OCI-LY7 (cell line): ENCODE measurements around the gene CRY1. TPM values are rescaled to one million over a fixed set of nuclear protein-coding genes. Genes with fewer than 3 reads are reported as not detected.

Experiments
- BruUV-seq: library from RNA; stranded (reverse); fragments of 400-500 nt; replicated peaks from 2 replicates; lab custom pipeline; 2021; lab: Mats Ljungman, UMichigan
- CTCF ChIA-PET: fragments of 300-600 bp; sonication (Branson Sonifier 250); formaldehyde crosslinking; loops from one replicate; lab custom pipeline; 2022; ENCODE audit warnings: antibody characterized with exemption; ENCODE audit not compliant: unreplicated experiment; lab: Charles Lee
- POLR2A ChIA-PET: fragments of 300-600 bp; sonication (Branson Sonifier 250); formaldehyde crosslinking; loops from one replicate; lab custom pipeline; 2022; ENCODE audit warnings: antibody characterized with exemption; lab: Charles Lee
- DNase-seq: peaks from one replicate; pipeline ENCODE4 v3.0.0-alpha.2; 2015; ENCODE audit warnings: low spot score
- H2AFZ ChIP-seq: fragments of 200-600 bp; sonication (generic), shearing (Covaris generic); 2 replicates; pipeline ENCODE4 v1.6.1; 2014; ENCODE audit warnings: mild to moderate bottlenecking, antibody characterized with exemption, low read length, moderate library complexity
- H3K27ac ChIP-seq: fragments of 200-600 bp; sonication (generic); 2 replicates; pipeline ENCODE4 v1.5.1; 2014; ENCODE audit warnings: mixed run types, low read depth, mild to moderate bottlenecking, moderate library complexity, low read length, inconsistent platforms; ENCODE audit not compliant: poor library complexity, severe bottlenecking
- H3K36me3 ChIP-seq: fragments of 200-600 bp; sonication (generic); 2 replicates; pipeline ENCODE4 v1.6.1; 2014; ENCODE audit warnings: mild to moderate bottlenecking, antibody characterized with exemption, low read length, moderate library complexity, mixed read lengths; ENCODE audit not compliant: insufficient read depth
- H3K4me1 ChIP-seq: fragments of 200-600 bp; sonication (generic); 2 replicates; pipeline ENCODE4 v1.5.1; 2014; ENCODE audit warnings: mild to moderate bottlenecking, low read length; ENCODE audit not compliant: insufficient read depth, poor library complexity, severe bottlenecking
- H3K4me2 ChIP-seq: fragments of 200-600 bp; sonication (generic); 2 replicates; pipeline ENCODE4 v1.6.1; 2014; ENCODE audit warnings: mild to moderate bottlenecking, low read length
- H3K4me3 ChIP-seq: fragments of 200-600 bp; sonication (generic); 2 replicates; pipeline ENCODE4 v1.5.1; 2014; ENCODE audit warnings: mild to moderate bottlenecking, low read depth, low read length; ENCODE audit not compliant: poor library complexity, severe bottlenecking
- H3K79me2 ChIP-seq: fragments of 200-600 bp; sonication (generic); 2 replicates; pipeline ENCODE4 v1.6.1; 2016; ENCODE audit warnings: low read depth, mild to moderate bottlenecking, low read length, moderate library complexity, mixed read lengths; ENCODE audit not compliant: insufficient read depth
- H3K9me2 ChIP-seq: fragments of 200-600 bp; sonication (generic); 2 replicates; pipeline ENCODE4 v1.6.1; 2016; ENCODE audit warnings: mild to moderate bottlenecking, low read length, mixed read lengths; ENCODE audit not compliant: insufficient read depth
- H3K9me3 ChIP-seq: fragments of 200-600 bp; sonication (generic); 2 replicates; pipeline ENCODE4 v1.6.1; 2014; ENCODE audit warnings: mild to moderate bottlenecking, mixed run types, low read length, mixed read lengths
- H4K20me1 ChIP-seq: fragments of 200-600 bp; sonication (generic); 2 replicates; pipeline ENCODE4 v1.6.1; 2014; ENCODE audit warnings: mild to moderate bottlenecking, antibody characterized with exemption, low read length, moderate library complexity, mixed read lengths; ENCODE audit not compliant: insufficient read depth
- EZH2phosphoT487 ChIP-seq: fragments of 200-600 bp; sonication (generic); IDR thresholded peaks from 2 replicates; pipeline ENCODE4 v1.6.1; 2018; ENCODE audit warnings: low read depth, borderline replicate concordance, mild to moderate bottlenecking, mixed run types, antibody characterized with exemption, low read length, moderate library complexity, mixed read lengths
- intact Hi-C: fragments of 100-400 bp; cut with micrococcal nuclease; formaldehyde crosslinking; loops from one replicate; pipeline ENCODE4 v1.10.0; 2022; ENCODE audit not compliant: unreplicated experiment
- total RNA-seq, 2 experiments: library from RNA; depleted of rRNA in 1 of 2; stranded (reverse); fragments of >200 nt in 1 of 2; shearing (Covaris generic) in 1 of 2; gene quantifications; 2 replicates each; pipeline ENCODE4 v1.2.3, GENCODE V29; 2014 to 2022
- TF ChIP-seq, protein P1 (sequence below): fragments of 200-600 bp; sonication (generic); conservative IDR thresholded peaks from 2 replicates; pipeline ENCODE4 v1.5.1; 2014; ENCODE audit warnings: mild to moderate bottlenecking, antibody characterized with exemption, low read length, moderate library complexity, mixed read lengths

The CRY1 gene
- total RNA-seq, 2 experiments from 2014 or later = not detected

DNA sequence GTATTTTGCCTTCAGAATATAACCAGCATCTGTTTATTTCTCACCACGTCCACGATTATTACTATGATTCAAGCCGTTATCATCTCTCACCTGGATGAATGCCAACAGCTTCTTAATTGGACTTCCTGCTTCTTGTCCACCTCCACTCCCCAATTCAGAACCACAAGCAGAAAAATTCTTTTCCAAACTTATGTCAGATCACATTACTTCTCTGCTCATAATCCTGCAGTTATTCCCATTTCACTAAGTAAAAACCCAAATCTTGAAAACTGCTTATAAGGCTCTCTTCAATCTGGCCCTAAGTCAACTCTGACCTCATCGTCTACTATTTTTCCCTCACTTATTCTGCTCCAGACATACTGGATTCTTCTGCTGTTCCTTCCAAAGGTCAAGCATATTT lies 2.0 kb downstream of the CRY1 start:
- H3K9me3 ChIP-seq = no peaks in the 10 kb centered on the region
- H2AFZ ChIP-seq = no peak overlapping the region
- no peaks in the 10 kb centered on the region for H3K4me1 ChIP-seq
- ChIA-PET CTCF (no interaction called here), POLR2A (no interaction called here)
- BruUV-seq = no TSS peak
- H3K9me2 ChIP-seq = no peaks in the 10 kb centered on the region
- TF ChIP-seq, protein P1, sequence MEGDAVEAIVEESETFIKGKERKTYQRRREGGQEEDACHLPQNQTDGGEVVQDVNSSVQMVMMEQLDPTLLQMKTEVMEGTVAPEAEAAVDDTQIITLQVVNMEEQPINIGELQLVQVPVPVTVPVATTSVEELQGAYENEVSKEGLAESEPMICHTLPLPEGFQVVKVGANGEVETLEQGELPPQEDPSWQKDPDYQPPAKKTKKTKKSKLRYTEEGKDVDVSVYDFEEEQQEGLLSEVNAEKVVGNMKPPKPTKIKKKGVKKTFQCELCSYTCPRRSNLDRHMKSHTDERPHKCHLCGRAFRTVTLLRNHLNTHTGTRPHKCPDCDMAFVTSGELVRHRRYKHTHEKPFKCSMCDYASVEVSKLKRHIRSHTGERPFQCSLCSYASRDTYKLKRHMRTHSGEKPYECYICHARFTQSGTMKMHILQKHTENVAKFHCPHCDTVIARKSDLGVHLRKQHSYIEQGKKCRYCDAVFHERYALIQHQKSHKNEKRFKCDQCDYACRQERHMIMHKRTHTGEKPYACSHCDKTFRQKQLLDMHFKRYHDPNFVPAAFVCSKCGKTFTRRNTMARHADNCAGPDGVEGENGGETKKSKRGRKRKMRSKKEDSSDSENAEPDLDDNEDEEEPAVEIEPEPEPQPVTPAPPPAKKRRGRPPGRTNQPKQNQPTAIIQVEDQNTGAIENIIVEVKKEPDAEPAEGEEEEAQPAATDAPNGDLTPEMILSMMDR = no peak
- no peak for TF ChIP-seq EZH2phosphoT487
- no peaks in the 10 kb centered on the region for H3K79me2 ChIP-seq
- no peaks in the 10 kb centered on the region for H3K36me3 ChIP-seq
- DNase-seq = no peak
- no peak overlapping the region for H3K4me2 ChIP-seq
- no peak overlapping the region for H3K4me3 ChIP-seq
- intact Hi-C loops = no loop called here
- H4K20me1 ChIP-seq = no peaks in the 10 kb centered on the region
- no peak overlapping the region for H3K27ac ChIP-seq

DNA sequence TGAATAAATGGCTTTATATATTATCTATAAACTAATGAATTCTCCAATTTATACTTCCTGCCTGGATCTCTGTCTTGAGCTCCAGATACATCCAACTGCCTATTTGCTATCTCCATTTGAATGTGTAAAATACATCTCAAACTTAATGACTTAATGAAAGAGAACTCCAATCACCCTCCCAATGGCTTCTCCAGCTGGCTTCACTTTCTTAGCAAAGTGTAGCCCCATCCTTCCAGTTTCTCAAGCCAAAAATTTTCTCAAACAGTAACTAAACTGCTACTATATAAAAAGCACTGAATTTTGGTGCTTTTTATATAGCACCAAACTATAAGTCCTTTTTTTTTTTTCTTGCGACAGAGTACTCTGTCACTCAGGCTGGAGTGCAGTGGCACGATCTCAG lies 2.6 kb downstream of the CRY1 start:
- Histone ChIP-seq H3K4me1 (no peaks in the 10 kb centered on the region), H3K79me2 (no peaks in the 10 kb centered on the region), H4K20me1 (no peaks in the 10 kb centered on the region), H3K9me2 (no peaks in the 10 kb centered on the region), H3K9me3 (no peaks in the 10 kb centered on the region), H3K27ac (no peak overlapping the region), H3K4me2 (no peak overlapping the region), H3K4me3 (no peak overlapping the region), H3K36me3 (no peaks in the 10 kb centered on the region), H2AFZ (no peak overlapping the region)
- no peak for DNase-seq
- intact Hi-C loops = no loop called here
- POLR2A ChIA-PET = no interaction called here
- TF ChIP-seq EZH2phosphoT487 = no peak
- TF ChIP-seq, protein P1 = no peak
- no TSS peak for BruUV-seq
- CTCF ChIA-PET = no interaction called here

DNA sequence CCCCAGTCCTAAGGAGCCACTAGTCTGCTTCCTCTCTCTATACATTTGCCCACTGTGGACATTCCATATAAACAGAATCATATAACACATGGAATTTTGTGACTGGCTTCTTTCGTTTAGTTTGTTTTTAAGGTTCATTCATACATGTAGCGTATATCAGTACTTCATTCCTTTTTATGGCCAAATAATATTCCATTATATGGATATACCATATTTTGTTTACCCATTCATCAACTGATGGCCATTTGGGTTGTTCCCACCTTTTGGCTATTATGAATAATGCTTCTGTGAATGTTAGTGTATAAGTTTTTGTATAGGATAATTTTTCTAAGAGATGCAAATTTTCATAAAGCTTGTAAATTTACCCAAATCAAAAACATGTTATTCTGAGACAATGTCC lies 4.4 kb downstream of the CRY1 start:
- no peak overlapping the region for H3K4me2 ChIP-seq
- no peak for TF ChIP-seq EZH2phosphoT487
- TF ChIP-seq, protein P1 = no peak
- no peak overlapping the region for H3K27ac ChIP-seq
- H3K9me2 ChIP-seq = no peaks in the 10 kb centered on the region
- no TSS peak for BruUV-seq
- intact Hi-C loops = no loop called here
- no peaks in the 10 kb centered on the region for H4K20me1 ChIP-seq
- no peaks in the 10 kb centered on the region for H3K79me2 ChIP-seq
- no peak for DNase-seq
- H3K36me3 ChIP-seq = no peaks in the 10 kb centered on the region
- H2AFZ ChIP-seq = no peak overlapping the region
- ChIA-PET CTCF (no interaction called here), POLR2A (interaction anchor here (0.7 kb wide), 1 partner anchor 13 kb away, joined by 3 read pairs; no protein-coding TSS in a partner anchor)
- no peaks in the 10 kb centered on the region for H3K9me3 ChIP-seq
- no peak overlapping the region for H3K4me3 ChIP-seq
- H3K4me1 ChIP-seq = no peaks in the 10 kb centered on the region
